ENCODE data around the gene SLIT3.

DNA sequence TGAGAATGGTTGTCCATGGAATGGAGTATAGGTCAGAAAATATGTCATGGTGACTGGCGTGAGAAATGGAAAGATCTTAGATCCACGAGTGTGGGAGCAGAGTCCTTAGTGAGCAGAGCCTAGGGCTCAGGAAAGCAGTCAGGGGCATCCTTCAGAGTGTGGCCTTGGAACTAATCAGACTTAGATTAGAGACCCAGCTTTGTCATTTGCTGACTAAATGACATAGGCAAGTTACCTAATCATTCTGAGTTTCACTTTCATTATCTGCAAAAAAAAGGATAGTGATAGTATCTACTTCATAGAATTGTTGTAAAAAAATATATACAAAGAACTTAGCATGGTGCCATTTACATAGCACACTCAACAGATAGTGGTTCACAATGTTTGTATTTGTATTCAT is 24.3 kb upstream of the SLIT3 start:
- TF ChIP-seq, protein P1, sequence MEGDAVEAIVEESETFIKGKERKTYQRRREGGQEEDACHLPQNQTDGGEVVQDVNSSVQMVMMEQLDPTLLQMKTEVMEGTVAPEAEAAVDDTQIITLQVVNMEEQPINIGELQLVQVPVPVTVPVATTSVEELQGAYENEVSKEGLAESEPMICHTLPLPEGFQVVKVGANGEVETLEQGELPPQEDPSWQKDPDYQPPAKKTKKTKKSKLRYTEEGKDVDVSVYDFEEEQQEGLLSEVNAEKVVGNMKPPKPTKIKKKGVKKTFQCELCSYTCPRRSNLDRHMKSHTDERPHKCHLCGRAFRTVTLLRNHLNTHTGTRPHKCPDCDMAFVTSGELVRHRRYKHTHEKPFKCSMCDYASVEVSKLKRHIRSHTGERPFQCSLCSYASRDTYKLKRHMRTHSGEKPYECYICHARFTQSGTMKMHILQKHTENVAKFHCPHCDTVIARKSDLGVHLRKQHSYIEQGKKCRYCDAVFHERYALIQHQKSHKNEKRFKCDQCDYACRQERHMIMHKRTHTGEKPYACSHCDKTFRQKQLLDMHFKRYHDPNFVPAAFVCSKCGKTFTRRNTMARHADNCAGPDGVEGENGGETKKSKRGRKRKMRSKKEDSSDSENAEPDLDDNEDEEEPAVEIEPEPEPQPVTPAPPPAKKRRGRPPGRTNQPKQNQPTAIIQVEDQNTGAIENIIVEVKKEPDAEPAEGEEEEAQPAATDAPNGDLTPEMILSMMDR (IDR thresholded peaks at IDR 0.05), result no peak
- TF ChIP-seq POLR2A (IDR thresholded peaks at IDR 0.05), result no peak
